Hindlimb muscle (tissue), 1 donor: ENCODE measurements around the gene GPT2. TPM values are rescaled to one million over a fixed set of nuclear protein-coding genes. Genes with fewer than 3 reads are reported as not detected.
"Not testable (repeated sequence)": the region's sequence is repeated elsewhere in the genome, so short reads cannot be mapped to it uniquely, and the experiment has no call there.

Source experiments
- DNase-seq: peaks from one replicate; pipeline ENCODE4 v3.0.0-alpha.2; 2013
- polyA plus RNA-seq: library from polyadenylated mRNA; unstranded; fragments of 120-200 nt; gene quantifications from one replicate; pipeline ENCODE4 v1.2.1, GENCODE V29; 2013; ENCODE audit not compliant: insufficient read length

The GPT2 gene
- polyA plus RNA-seq, 1 donor: 37.1 TPM

DNA sequence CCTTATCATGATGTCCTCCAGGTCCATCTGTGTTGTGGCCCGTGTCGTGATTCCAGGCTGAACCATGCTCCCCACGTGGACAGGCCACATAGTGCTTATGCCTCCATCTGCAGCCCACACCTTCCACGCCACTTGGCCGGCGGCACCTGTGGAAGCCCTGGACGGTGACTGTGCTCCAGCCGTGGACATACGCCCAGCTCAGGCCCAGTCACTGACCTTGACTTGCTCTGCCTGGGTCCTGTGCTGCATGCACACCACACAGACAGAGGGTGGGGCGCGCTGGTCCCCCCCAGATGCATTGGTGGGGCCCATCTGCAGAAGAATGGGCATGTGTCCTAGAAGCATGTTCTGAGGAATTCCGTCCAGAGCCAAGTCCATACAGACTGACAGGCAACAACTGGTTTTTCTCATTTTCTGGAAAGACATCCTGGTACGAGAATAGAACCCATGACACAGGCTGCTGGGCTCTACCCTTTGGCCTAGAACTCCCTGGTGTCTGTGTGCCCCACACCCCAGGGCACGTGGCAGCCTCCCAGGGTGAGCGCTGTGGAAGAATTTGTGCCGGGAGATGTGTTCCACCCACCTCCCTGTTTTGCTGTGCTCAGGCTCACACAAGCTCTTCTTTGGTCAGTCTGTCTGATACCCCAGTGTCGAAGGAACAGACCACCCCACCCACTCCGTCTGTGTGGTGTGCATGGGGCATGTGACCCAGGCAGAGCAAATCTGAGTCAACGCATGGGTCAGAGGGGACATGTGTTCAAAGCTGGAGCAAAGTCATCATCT lies 39.5 kb downstream of the GPT2 start:
- DNase-seq: no peak

GRCh38 chr16:46924402-46924801 lies 40.2 kb downstream of the GPT2 start:
- DNase-seq: no peak

- DNase-seq: no peak
Measured at GRCh38 chr16:46926470-46927225, 42.5 kb downstream of the GPT2 start.

DNA sequence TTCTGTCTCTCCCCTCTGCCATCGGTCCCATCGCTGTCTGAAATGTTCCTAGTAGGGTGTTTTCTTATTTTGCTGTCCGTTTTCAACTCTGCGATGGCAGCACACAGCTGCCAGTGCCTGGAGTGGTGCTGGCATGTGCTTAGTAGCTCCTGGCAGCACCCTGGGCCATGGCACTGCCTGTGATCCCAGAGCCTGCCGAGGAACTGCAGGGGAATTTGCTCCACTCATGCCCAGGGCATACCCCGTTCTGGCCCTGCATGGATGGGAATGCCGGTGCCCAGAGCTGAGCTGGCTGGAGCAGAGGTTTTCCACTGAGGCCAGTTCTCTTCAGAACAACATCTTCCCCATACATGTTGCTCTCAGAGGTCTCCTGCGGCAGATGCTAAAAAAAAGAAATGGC lies 43.1 kb downstream of the GPT2 start:
- no peak for DNase-seq

GRCh38 chr16:46928811-46929210 lies 44.6 kb downstream of the GPT2 start:
- no peak for DNase-seq

DNA sequence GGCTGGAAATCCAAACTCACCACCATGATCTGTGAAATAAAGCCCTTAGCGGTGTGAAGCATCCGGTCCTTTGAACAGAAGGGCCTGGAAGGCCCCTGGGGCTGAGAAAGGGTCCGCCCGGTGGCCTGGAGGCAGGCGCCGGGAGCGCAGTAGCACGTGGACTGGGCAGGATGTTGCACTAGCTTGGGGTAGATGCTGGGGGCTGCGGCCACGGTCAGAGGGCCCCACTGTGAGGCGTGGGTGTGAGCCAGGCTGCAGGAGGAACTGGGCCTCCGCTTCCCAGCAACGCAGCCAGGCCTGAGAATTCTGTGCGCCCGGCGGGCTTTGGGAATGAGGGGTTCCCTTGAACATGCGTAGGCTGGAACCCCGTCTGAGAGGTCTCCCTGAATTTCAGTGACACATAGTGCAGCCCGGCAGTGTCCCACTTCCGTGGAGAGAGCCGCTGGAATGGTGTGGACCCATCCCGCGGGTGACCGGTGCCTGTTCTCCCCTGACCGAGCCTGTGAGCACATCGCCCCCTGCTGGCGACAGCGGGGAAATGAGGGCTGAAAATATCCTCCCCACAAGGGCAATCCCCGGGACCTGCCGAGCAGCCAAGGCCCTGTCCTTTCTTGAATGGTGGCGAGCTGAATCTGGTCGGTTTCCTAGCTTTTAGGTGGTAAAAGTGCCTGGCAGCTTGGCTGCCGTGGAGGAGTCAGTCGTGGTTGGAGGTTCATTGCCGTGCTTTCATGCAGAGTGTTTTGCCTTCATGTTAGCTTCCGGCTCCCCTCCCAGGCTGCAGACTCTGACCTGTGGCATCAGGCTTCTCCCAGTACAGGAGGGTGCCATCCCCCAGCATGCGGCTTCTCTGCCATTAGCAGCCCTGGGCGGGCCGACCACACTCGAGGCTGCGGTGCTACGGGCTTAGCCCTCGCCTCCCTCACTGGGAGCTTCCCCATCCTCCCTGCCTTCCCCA lies 45.5 kb downstream of the GPT2 start:
- DNase-seq: peak; percentile 38

DNA sequence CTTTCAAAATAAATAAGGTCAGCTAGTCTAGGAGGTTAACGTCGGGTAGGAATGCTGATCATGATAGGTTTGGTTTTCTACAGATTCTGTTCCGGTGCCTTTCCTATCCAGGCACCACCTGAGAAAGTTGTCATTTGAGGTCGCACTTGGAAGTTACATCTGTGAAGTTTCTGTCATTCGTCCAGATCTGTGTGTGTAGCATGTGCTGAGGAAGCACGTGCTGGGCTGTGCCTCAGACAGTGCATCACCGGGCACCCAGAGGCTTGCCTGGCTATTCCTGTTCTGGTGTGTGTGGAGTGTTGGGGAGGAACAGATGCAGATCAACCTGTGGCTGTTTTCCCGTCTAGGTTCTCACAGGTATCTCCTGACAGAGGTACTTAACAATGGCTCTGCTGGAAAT lies 46.7 kb downstream of the GPT2 start:
- DNase-seq: no peak

- no peak for DNase-seq
Measured at GRCh38 chr16:46932802-46933201, 48.6 kb downstream of the GPT2 start.

DNA sequence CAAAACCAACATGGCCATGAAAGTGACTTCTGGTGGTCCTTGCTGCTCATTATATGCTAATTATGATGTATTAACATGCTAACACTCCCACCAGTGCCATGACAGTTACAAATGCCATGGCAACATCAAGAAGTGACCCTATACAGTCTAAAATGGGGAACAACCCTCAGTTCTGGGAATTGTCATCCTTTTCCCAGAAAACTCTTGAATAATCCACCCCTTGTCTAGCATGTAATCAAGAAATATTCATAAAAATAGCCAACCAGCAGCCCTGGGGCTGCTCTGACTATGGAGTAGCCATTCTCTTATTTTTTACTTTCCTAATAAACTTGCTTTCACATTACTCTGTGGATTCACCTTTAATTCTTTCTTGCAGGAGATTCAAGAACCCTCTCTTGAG lies 53.4 kb downstream of the GPT2 start:
- DNase-seq: no peak

DNA sequence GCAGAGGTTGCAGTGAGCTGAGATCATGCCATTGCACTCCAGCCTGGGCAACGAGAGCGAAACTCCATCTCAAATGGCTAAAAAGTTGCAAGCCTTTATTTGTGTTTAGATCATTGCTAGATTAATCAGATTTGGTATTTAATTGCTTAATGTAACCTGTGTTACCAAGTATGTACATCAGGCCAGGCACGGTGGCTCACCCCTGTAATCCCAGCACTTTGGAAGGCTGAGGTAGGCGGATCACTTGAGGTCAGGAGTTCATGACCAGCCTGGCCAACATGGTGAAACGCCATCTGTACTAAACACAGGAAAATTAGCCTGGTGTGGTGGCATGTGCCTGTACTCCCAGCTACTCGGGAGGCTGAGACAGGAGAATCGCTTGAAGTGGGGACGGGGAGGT lies 60.6 kb downstream of the GPT2 start:
- DNase-seq: not testable (repeated sequence)

DNA sequence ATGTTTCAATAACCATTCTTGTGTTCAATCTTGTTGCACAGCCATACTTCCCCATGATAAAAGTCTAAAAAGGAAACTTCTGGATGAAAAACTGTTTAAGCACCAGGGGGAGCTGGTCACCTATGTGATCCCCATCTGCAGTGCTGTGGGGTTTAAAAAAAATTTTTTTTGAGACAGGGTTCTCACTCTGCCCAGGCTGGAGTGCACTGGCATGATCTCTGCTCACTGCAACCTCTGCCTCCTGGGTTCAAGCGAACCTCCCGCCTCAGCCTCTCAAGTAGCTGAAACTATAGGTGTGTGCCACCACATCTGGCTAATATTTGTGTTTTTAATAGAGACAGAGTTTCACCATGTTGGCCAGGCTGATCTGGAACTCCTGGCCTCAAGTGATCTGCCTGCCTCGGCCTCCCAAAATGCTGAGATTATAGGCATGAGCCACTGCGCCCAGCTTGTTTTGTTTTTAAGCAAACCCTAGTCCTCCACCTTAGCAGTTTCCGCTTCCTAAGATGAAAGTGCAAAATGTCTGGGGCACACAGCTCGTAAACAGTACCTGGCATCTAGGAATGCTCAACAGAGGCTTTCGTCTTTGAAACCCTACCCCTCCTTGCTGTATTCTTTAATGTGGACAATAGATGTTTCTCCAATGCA lies 63.9 kb downstream of the GPT2 start:
- no peak for DNase-seq

DNA sequence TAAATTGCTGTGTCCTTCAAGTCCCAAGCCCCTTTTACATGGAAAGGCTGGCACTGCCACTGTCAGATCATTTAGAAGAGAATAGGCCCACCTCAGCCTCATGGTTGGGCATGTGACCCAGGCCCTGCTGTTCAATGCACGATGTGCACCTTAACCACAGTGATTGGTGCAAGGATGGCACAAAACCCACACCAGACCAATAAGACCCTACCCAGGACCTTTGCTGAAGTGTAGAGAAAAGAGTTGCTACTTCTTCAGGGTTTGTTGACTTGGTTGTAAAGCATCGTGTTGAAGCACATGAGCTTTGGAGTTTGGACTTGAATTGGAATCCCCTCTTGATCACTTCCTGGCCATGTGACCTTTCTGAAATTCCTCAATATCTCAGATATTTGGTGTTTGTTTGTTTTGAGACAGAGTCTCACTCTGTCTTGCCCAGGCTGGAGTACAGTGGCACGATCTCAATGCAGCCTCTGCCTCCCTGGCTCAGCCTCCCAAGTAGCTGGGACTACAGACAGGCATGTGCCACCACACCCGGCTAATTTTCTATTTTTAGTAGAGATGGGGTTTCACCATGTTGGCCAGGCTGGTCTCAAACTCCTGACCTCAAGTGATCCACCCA lies 64.5 kb downstream of the GPT2 start:
- no peak for DNase-seq

GRCh38 chr16:46949241-46949892 lies 65.2 kb downstream of the GPT2 start:
- DNase-seq: no peak

DNA sequence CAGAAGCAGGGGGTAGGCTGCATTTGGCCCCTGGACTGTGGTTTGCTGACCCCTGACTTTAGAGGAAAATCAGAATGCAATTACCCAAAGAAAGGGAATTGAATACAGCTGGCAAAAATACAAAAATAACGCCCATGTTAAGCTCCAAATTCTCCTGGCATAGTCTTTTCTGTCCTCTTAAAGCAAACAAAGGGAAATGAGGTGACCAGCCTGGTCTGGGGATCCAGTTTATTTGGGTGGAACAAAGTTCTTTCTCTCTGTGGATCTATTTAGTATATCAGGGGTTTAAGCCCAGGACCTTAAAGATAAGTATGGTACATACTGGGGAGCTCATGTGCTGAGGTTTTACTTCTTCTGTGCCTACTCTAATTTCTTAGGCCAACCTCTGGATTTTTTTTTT lies 65.8 kb downstream of the GPT2 start:
- no peak for DNase-seq

DNA sequence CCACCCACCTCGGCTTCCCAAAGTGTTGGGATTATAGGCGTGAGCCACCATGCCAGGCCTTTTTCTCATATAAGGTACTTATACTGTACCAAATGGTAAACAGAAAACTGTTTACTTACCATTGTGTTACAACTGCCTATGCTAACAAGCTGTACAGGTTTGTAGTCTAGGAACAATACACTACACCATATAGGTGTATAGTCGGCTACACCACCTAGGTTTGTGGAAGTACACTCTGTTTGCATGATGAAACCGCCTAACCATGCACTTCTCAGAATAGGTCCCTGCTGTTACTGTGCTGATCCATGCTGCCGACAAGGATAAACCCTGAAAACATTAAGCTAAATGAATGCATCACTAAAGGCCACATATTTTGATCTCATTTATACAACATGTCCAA lies 70.4 kb downstream of the GPT2 start:
- DNase-seq: no peak

- no peak for DNase-seq
Measured at GRCh38 chr16:46961373-46962353, 77.5 kb downstream of the GPT2 start.

DNA sequence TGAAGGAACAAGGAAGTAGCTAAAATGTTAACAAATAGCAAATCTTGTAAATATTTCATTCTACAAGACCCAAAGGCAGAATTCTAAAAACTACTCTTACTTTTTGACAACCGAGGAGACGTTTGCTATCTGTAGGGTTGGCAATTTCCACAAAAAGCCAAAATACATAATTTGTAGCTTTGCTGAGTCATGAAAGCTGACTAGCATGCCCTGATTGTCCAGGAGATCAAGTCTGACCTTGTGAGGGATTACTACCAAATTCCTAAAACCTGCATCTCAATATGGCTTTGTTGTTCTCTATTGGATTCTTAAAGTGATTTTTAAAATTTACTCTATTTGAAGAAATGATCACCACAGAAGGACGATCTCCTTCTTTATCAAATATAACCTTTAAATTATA lies 78.5 kb downstream of the GPT2 start:
- no peak for DNase-seq

- DNase-seq: no peak
Measured at GRCh38 chr16:46968063-46968435, 83.9 kb downstream of the GPT2 start.

DNA sequence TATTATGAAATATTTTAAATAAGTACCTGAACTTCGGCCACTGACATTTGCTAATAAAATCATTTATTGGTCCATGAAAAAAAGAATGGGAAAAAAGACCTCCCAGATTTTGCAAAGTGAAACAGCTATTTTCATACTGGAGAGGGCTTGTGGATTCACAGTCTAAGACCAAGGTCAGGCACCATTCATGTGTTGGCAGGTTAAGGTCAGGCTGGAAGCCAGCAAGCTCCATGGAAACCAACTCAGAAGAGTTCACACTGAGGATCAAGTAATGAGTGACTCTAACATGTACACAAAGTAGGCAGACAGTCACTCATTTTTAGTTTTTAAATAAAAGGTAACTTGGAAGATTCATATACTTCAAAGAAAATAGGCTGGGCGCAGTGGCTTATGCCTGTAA lies 85.9 kb downstream of the GPT2 start:
- no peak for DNase-seq

DNA sequence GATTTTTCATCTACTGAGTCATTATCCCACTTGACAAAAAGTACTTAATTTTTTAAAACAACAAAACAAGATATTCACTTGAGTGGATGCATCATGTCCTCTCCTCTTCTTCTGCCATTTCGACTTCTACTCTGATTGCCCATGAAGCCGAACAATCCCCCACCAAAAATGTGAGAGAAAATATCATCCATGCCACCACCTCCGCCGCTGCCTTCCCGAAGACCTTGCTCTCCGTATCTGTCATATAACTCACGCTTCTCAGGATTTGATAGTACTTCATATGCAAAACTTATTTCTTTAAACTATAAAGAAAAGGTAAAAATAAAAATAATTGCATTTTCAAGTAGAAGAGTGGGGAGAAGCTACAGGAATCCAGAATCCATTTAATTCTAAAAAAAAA lies 87.1 kb downstream of the GPT2 start:
- no peak for DNase-seq
